Dermis blood vessel endothelial cell (primary cell): ENCODE results near the gene GALNT18. TPM values are rescaled to one million over a fixed set of nuclear protein-coding genes. Genes with fewer than 3 reads are reported as not detected.

Experiments
- DNase-seq: peaks from one replicate; pipeline ENCODE4 v3.0.0; 2010
- total RNA-seq: library from RNA; depleted of rRNA; stranded (reverse); fragments of >200 nt; gene quantifications from 2 replicates; pipeline ENCODE4 v1.2.3, GENCODE V29; 2014

Gene GALNT18
- total RNA-seq, 1 donor from 2014 or later: 213 TPM

DNA sequence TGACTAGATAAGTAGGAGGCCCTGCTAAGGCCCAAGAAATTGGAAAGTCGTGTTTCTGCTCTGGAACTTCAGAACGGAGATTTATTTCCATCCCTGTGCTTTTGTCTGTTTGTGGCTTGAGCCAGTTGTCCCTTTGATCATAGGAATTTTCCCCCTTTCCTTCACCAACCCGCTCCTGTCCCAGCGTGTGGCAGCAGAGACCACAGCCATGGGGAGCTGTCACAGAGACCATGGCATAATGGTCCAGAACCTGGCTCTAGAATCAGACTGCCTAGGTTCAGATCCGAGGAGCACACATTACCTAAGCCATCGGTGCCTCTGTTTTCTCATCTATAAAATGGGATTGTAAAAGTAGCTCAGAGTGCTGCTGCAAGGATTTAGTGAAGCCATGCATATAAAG, 128.1 kb downstream of the GALNT18 start:
- DNase-seq: no peak

DNA sequence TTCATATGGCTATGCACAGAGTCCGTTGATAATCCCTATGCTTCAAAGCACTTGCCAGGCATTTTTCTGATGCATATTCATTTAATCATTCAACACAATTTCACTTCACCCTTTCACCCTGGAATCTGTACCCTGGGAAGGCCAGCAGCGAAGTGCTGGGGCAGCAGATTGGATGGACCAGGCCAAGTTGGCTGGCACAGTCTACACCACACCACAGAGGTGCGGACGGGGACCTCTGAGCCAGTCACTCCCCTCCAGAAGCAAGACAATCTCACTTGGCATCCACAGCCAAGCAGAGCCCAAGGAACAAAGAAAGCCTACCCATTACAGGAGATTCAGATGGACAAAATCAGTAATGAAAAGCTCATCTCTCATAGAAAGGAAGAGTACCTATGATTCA, 130.2 kb downstream of the GALNT18 start:
- DNase-seq: no peak

DNA sequence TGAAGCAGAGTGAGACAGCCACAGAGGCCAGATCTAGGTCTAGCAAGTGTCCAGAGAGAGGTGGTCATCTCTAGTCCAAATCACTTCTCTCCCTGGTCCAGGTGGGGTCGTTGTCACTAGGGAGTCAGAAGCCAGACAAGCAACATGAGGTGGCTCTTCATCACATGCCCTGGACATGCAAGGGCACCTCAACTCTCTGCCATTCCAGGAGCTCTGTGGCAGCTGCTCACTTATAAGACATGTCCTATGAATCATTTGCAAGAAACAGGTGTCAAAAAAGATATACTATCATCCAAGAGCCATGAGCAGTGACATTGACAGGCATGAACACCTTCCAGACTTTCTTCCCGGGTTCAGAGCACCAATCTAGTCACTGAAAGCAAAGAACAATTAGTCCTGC, 130.8 kb downstream of the GALNT18 start:
- no peak for DNase-seq

DNA sequence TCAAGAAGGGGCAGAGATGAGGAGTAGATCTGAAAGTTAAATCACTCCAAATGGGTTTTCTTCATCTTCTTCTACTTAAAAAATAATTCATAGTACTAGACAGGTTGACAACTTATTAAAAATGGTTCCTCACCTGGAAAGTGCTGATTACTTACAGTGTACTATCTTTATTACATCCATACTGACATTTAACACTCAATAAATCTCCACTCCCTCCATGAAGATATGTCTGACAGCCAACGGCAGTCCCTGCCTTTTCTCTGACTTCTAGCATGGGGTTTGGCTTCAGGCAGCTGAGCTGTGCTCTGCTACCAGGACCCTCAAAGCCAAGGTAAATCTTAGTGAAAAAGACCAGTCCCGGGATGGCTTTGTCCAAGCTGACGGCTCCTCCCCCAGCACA, 135.4 kb downstream of the GALNT18 start:
- DNase-seq: no peak

DNA sequence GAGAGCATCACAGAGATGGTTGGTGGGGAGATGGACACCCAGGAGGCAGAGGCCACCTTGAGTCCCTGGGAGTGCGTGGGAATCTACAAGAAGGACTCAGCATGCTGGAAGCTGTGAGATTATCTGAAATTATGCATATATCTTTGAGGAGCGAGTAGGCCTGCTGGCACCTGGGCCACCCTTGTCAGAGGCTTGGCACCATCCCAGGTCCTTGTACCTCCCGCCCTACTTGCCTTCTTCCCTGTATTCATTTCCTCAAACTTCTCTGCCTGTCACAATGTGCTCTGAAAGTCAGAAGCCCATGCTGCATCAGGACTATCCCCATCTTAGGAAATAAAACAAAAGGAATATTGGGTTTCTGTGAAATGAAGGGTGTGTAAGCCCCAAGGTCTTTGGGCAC, 135.8 kb downstream of the GALNT18 start:
- DNase-seq: no peak

DNA sequence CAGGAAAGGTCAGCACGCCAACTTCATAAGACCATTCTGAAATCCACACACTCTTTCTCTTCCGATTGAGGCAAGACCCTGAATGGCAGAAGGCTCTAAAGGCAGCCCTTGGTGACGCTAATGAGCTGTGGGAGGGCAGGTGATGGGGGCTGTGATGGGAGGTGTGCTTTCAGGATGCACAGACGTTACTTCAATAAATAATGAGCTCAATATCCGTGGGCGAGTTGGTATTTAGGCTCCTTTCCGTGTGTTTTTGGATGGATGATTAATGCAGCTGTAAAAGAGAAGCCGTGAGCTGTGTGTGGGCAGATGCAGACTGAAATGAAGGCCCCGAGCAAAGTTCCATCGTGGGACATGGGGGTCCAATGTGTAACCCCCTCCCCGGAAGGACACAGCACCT, 138.2 kb downstream of the GALNT18 start:
- no peak for DNase-seq

DNA sequence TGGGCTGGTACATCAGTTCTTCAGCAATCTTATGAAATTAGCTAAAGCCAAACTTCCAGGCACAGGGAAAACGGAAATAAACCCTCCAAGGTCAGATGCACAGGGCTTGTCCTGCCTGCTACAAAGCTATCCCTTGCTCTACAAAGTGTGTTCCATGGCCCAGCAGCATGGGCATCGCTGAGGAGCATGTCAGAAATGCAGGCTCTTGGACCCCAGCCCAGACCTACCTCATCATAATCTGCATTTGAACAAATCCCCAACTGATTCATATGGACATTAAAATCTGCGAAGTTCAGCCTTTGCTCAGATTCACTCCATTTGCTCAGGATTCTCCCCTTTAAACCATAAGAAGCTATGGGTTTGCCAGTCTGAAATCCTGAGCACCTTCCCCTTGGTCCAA, 139.1 kb downstream of the GALNT18 start:
- DNase-seq: no peak

DNA sequence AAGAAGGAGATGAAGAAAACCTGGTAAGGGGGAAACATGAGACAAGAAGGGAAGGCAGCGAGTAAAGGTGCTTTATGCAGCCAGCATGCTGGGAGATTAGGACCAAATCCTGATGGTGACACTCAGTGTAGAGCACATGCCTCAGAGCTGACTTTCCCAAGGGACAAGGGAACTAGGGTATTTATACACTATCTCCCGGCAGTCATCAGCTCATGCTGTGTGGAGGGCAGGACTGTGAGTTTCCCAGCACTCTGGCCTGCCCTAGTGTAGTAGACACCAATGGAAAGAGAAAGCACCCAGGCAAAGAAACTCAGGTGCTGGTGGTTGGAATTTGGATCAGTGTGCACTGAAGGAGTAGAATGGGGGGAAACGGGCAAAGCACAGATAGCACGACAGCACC, 140.4 kb downstream of the GALNT18 start:
- DNase-seq: no peak

DNA sequence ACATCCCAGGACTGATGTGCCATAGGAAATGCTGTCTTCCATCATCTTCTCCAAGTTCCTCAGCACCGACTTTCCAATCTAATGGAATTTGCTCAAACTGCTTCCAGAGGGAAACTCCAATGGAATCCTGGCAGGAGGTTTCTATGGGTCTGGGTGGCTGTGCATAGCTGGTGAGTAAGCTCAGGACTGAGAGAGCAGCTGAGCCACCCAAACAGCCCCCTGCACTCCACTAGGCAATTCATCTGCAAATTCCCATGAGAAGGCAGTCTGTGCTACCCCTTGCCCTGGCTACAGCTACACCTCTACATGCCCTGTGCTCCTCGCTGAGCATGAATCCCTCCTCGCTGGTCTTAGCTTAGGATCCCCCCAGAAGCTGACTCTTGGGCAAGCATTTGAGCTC, 140.8 kb downstream of the GALNT18 start:
- DNase-seq: no peak

DNA sequence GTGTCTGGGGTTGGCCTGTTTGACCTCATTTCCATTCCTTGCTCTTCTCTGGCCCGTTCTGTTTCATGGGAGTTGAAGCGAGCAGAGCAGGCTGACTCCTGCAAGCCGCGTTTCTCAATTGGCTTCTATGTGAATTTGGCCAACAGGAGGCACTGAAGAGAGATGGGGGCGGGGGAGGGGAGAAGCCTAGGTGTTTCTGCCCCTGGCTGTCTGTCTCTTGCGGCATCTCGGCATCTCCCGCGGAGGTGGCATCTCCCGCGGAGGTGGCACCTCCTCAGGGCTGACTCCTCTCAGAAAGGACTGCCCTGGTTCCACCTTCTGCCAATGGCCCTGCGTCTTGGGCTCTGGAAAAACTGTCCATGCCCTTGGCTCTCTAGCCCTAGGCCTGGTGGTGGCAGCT, 143.1 kb downstream of the GALNT18 start:
- no peak for DNase-seq

DNA sequence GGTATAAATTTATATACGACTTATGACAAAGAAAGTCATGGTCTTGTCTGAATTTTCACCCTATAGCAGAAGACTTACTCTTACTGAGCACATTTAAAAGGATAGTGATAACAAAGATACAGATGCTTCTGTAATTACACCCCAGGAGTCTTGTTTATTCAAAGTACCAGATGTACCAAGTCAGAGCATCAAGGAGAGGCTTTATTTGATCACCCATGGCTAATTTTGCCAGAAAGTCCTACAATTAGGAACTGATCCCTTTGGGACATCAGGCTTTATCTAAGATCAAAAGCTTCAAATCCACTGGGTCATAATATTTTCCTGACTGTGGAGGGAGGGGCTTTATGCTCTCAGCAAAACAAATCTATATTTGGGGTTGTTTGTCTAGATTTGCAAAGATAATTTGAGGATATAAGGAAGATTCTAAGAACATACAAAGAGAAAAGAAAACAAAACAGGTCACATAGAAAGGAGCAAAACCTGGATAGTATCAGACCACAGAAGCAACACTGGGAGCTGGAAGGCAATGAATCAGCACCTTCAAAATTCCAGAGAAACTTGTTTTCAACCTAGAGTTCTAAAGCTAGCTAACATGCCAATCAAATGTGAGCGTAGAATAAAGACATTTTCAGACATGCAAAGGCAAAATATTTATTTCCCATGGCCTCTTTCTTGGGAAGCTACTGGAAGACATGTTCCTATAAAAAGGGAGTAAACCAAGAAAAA, 143.9 kb downstream of the GALNT18 start:
- DNase-seq: no peak

DNA sequence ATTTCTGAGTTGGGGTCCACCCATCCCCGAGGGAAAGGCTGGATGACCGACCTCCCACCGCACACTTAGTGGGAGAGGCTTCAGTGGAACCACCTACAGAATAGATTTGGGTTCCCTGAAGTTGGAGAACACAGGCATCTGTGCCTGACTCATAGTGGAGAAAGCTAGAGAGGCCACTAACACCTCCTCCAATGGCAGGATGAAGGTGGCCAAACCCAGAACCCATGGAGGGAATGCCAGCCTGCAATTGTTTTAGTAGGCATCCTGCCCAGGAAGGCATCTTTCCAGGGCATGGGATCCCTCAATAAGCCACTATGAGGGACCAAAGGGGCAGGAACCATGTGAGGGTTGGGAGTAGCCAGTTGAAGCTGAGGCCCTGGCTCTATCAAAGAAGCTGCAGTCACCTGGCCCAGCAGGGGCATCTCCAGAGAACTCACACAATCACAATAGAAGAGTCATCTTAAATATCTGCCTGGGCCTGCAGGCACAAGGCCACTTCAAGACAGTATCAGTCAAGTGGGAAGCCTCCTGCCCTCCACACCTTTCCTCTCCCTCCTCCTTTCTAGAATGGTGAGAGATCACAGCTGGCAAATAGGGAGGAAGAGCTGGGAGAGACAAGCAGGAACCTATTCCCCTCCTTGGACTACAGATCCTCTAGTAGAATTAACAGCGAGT, 144.7 kb downstream of the GALNT18 start:
- no peak for DNase-seq

DNA sequence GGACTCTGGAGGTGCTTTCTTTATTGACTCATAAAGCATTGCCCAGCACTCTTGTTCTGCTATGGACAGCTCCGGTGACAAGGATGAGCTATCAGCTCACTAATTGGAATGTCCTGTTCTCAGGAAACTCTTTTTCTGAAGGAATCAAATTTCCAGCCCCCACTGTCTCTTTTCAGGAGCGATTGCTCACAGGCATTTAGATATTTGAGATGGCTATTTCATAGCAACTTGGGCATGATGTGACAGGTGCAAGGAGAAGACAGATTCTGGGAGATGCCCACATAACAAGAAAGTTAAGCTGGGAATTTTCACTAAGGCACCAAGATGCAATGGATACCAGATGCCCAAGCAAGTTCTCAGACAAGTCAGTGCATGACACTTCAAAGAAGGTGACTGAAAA, 145.3 kb downstream of the GALNT18 start:
- DNase-seq: no peak

DNA sequence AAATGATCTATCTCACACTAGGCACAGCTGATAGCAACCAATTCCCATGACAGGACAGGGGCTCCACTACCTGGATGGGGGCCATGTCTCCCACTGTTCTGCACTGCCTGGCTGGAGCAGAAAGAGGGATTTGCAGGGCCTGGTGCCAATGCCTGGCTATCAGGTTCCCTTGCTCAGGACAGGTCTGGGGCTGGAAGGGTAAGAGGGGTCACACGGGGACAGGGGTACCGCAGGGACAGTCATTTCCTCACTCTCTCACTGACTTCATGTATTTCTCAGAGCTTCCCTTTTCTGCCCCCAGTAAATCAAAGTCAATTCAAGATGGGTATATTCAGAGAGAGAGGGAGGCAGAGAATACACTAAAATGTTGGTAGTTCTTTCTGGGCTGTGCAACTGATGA, 149.7 kb downstream of the GALNT18 start:
- no peak for DNase-seq

DNA sequence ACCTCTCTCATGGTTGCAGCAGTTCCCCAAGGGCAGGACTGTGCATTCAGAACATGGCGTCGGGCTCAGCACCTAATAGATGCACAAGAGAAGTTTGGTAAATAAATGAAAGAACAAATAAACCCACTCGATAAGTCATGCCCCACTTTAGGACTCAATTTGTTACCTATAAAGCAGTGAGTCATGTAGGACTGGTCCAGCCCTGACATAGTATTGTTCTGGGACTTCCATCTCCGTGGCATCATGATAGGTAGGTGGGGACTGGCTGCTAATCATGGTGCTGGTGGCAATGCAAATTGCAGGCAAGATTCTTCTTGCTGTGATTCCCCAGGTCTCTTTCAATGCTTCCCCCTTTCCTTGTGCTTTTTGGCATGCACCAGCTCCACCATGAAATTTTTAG, 150.6 kb downstream of the GALNT18 start:
- DNase-seq: no peak

DNA sequence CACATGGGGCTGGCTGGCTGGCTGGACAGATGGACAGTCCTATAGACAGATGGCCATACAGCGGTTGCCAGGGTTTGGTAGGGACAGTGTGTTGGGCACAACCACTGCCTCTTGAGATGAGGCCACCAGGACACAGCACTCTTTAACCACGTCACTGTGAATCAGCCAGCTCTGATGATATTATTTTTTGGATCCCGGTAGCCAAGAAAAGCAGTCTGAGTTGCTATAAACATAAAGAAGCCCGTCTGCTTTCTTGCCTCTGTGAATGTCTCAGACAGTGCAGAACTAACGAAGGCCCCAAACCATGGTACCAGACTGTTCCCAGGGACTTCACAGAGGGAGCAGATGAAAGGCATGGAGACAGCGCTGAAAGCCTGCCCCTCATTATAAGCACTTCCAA, 152.9 kb downstream of the GALNT18 start:
- no peak for DNase-seq

DNA sequence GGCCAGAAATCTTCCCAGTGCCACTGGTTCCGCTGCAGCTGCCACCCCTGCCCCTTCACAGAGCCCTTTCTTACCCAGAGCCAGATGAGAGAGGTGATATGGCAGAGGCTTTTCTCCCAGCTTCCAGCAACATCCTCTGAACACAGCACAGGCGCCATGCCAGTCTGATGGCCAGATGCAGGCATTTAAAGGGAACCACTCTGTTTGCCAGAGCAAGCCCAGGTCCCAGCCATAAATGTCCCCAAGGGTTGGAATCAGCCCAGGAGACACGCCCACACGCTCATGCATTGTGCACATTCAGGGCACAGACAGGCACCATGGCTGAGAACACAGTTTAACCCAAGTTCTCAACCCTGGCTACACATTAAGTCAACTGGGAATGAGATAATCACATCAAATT, 154.5 kb downstream of the GALNT18 start:
- DNase-seq: no peak

DNA sequence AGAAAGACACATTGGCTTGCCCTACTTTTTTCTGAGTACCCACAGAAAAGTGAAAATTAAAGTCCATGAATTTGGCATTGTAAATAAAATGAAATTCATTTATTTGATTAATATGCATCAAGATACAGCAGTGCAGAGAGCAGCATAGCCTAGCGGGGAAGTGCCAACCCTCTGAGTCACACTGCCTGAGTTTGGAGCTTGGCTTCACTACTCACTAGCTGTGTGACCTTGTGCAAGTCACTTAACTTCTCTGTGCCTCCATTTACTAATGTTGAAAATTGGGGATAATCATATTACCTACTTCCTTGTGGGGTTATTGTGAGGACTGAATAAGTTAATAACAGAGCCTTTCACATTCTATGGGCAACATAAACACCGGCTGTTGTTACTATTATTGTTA, 157.2 kb downstream of the GALNT18 start:
- DNase-seq: peak; percentile 6

DNA sequence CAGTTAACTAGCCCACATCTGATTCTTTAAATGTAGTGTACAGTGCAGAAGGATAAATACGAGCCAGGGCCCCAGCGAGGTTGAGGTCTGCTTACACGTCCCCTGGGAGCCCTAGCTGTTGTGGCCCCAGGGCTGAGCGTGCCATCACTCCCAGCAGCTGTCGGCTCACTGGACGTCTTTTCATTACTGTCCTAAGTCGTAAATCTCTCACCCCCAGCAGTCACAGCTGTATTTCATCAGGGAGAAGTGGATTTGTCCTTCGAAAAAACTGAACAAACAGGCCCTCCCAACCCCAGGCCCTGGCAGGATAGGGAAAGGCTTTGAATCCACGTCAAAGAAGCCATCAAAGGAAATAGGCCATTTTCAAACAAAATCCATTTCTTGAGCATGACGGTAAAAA, 158.4 kb downstream of the GALNT18 start:
- DNase-seq: no peak

DNA sequence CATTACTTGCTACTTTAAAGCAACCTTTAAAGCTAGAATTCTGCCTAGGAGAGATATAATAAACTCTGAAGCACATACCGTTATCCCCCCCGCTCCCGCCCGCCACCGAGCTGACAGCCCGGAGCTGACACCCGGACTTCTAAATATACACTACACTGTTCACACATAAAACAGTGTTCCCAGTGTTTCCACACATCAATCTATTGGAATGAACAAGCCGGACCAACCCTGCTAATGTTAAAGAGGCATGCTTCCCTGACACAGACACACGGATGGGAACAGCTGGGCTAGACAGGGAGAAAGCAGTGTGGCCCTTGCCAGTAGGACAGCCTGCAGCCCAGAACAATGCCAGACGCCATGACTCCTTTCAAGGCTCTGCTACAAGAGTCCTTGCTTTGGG, 160.3 kb downstream of the GALNT18 start:
- DNase-seq: no peak

DNA sequence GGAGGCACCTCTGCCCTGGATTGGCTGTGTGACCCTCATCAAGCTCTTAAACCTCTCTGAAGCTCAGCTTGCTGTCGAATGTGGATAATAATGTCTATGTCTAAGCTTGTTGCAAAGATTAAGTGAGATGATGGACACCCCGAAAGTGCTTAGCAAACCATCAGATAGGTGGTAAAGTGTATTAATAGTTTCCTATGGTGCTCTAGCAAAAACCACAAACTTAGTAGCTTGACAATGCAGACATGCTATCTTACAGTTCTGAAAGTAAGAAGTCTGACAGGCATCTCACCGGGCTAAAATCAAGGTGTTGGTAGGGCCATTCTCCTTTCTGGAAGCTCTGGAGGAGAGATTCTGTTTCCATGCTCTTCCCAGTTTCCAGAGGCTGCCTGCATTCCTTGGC, 162.2 kb downstream of the GALNT18 start:
- DNase-seq: no peak

DNA sequence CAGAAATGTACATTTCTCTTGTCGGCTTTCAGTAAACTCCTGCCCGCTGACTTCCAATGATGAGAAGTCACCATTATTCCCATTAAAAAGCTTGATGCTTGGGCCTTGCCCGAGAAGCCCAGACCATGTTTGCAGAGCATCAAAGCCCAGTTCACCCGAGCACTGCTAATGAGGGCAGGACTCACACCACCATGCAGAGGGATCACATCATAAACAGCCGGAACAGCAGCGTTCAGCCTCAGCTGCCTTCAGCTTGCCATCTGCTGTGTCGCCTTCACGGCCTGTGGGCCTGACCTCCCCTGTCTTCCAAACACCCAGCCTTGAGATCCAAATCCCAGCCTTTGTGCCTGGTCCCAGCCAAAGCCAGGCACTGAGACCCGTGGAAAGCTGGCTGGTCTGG, 163.3 kb downstream of the GALNT18 start:
- DNase-seq: no peak

DNA sequence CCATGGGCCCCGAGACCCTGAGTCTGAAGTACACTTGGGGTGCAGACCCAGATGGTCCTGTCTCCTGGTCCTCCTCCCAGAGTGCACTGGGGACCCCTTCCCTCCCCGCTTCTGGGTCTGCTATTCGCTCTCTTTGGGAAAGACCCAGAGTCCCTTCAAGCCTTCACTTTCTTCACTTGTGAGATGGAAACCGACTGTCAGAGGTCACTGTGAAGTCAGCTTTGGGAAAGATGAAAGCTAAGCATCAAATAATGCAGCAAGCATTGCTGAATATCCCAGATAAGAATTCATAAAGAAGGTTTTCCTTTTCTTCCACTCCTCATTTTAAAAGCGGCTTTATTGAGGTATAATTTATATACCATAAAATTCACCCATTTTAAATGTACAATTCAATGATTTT, 163.8 kb downstream of the GALNT18 start:
- no peak for DNase-seq

DNA sequence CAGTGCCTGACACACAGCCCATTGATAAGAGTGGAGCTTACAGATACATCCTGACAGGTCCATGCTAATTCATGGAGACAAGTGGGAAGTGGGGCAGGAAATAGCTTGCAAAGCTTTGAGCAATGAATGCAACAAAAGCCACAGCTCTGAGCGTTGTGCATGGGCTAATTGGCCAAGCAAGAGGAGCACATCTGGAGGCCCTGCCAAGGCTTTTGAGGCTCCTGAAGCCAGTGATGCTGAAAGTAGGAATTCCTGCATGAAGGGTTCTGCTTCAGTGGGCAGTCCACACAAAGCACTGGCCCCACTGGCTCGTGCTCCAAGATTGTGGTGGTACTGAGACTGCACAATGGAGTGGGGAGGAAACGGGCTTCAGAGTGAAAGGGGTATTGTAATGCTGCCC, 164.9 kb downstream of the GALNT18 start:
- DNase-seq: no peak

DNA sequence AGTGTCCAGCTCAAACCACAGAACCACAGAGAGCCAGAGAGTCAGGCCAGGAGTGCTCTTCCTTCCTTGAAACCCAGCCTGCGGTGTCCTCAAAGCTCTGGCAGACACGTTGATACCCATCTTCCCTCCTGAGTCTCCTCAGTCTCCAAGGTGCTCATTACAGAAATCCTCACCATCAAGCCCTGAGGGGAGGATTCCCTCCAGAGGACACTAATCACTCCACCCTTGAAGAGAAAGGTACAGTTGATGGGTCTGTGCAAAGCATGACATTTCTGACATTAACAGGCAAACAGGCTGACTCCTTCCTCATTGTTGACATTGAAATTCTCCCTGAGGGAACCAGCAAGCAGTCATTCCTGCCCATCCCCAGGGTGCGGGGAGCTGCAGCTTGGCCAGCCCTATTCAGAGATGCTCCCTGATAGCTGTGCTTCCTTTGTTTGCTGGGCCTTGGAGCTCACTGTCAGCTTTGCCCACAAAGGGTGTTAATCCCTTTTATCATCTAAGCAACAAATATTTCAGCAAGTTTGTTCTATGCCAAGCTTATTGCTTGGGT, 167.1 kb downstream of the GALNT18 start:
- DNase-seq: no peak
